Nephron (organoid): Measurements from ENCODE around the gene MED27.
A peak's percentile ranks its signal among the peaks of the same experiment; 100 is the strongest.

ENCODE experiments used
- H3K27ac Mint-ChIP-seq, 3 experiments: 2 replicates each; pipeline ENCODE4 v1.8.0; 2020; ENCODE audit warnings: mixed read lengths in 3 of 3, mild to moderate bottlenecking in 2 of 3, moderate library complexity in 1 of 3
- H3K27me3 Mint-ChIP-seq: 2 replicates; pipeline ENCODE4 v1.8.0; 2021; ENCODE audit warnings: low read depth, mild to moderate bottlenecking, moderate library complexity, mixed read lengths
- H3K36me3 Mint-ChIP-seq: 2 replicates; pipeline ENCODE4 v1.8.0; 2020; ENCODE audit warnings: low read depth, mixed read lengths
- H3K4me1 Mint-ChIP-seq: 2 replicates; pipeline ENCODE4 v1.8.0; 2020; ENCODE audit warnings: mixed read lengths
- H3K4me3 Mint-ChIP-seq, 3 experiments: 2 replicates each; pipeline ENCODE4 v1.8.0; 2020; ENCODE audit warnings: mild to moderate bottlenecking in 3 of 3, mixed read lengths in 3 of 3, moderate library complexity in 2 of 3
- H3K9me3 Mint-ChIP-seq: 2 replicates; pipeline ENCODE4 v1.8.0; 2020; ENCODE audit warnings: mixed read lengths
- TF ChIP-seq, protein P1 (sequence below), 3 experiments: fragments of 200-600 bp; sonication (generic); IDR thresholded peaks; one replicate each; pipeline ENCODE4 v1.5.0; 2021; ENCODE audit warnings: antibody characterized with exemption in 3 of 3; ENCODE audit not compliant: unreplicated experiment in 3 of 3

Gene MED27, protein sequence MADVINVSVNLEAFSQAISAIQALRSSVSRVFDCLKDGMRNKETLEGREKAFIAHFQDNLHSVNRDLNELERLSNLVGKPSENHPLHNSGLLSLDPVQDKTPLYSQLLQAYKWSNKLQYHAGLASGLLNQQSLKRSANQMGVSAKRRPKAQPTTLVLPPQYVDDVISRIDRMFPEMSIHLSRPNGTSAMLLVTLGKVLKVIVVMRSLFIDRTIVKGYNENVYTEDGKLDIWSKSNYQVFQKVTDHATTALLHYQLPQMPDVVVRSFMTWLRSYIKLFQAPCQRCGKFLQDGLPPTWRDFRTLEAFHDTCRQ

DNA sequence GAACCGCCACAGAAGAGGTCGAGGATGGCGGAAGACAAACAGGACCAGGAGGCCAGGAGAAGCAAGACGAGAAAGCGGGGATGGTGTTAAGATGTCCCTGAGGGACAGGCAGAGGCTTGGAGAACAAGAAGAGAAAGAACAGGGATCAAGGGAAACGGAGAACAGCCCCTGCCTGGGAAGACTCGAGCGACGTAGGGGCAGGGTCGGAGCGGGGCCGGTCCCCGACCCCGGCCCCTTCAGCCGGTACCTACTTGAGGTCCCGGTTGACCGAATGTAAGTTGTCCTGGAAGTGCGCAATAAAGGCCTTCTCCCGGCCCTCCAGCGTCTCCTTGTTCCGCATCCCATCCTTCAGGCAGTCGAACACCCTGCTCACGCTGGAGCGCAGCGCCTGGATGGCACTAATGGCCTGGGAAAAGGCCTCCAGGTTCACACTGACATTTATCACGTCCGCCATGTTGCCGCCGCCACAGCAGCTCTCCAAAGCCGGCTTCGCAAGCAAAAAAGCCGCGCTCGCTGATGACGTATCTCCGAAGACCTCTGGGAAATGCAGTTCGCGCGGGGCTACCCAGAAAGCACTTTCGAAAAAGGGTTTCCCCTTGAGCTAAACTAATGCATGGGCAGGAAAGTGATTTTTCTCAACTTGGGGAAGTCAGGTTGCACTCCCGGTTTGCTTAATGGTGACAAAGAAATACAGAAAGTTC lies at the start of gene MED27:
TSS of gene MED27 (minus strand) at position 477 of the 701 bp plus-strand sequence. CDS start at position 454, 23 bp downstream.
- TF ChIP-seq, protein P1, sequence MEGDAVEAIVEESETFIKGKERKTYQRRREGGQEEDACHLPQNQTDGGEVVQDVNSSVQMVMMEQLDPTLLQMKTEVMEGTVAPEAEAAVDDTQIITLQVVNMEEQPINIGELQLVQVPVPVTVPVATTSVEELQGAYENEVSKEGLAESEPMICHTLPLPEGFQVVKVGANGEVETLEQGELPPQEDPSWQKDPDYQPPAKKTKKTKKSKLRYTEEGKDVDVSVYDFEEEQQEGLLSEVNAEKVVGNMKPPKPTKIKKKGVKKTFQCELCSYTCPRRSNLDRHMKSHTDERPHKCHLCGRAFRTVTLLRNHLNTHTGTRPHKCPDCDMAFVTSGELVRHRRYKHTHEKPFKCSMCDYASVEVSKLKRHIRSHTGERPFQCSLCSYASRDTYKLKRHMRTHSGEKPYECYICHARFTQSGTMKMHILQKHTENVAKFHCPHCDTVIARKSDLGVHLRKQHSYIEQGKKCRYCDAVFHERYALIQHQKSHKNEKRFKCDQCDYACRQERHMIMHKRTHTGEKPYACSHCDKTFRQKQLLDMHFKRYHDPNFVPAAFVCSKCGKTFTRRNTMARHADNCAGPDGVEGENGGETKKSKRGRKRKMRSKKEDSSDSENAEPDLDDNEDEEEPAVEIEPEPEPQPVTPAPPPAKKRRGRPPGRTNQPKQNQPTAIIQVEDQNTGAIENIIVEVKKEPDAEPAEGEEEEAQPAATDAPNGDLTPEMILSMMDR (IDR thresholded peaks at IDR 0.05; ENCODE audit: unreplicated experiment in 3 of 3), result no peak
- H3K27me3 Mint-ChIP-seq, result peaks cover 15% of the 10 kb centered on the region
- no peaks in the 10 kb centered on the region for H3K9me3 Mint-ChIP-seq
- peak within 1 kb of the TSS; percentile 71 to 94 (median 92) for H3K27ac Mint-ChIP-seq
- H3K4me1 Mint-ChIP-seq, result peaks cover 43% of the 10 kb centered on the region
- peak within 1 kb of the TSS; percentile 96 to 99 (median 97) for H3K4me3 Mint-ChIP-seq
- H3K36me3 Mint-ChIP-seq, result peaks cover 19% of the 10 kb centered on the region

DNA sequence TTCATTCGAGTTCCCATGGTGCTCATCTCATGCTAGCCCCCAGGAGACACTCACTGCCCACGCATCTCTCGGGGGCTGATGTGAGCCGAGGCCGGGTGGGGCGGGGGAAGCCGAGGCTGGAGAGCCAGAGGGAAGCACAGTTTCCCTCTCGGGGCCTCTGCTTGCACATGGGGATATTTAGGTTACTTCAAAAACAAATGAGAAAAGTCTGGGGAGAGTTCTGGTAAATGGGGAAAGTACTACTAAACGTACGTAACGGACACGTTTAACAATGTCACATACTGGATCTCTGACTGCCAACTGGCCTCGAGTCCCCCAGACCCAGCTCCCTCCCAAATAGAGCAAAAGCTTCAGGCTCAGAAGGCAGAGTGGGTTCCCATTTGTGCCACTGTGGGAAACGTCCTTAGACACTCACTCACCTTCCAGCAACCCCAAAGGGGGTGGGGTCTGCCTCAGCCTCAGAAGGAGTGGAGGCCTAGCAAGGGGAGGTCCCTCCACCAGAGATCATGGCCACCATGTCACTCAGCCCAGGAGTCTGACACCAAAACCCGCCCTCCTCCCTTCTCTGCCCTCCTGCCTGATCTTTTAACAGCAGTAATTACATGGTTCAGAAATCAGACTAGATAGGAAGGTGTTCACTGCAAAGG lies 48.3 kb upstream of the MED27 start:
- Mint-ChIP-seq H3K27ac (no peak overlapping the region), H3K4me1 (no peaks in the 10 kb centered on the region), H3K27me3 (peaks cover 92% of the 10 kb centered on the region), H3K36me3 (no peaks in the 10 kb centered on the region), H3K4me3 (no peak overlapping the region), H3K9me3 (no peaks in the 10 kb centered on the region)
- TF ChIP-seq, protein P1 (IDR thresholded peaks at IDR 0.05; ENCODE audit: unreplicated experiment in 3 of 3), result no peak

DNA sequence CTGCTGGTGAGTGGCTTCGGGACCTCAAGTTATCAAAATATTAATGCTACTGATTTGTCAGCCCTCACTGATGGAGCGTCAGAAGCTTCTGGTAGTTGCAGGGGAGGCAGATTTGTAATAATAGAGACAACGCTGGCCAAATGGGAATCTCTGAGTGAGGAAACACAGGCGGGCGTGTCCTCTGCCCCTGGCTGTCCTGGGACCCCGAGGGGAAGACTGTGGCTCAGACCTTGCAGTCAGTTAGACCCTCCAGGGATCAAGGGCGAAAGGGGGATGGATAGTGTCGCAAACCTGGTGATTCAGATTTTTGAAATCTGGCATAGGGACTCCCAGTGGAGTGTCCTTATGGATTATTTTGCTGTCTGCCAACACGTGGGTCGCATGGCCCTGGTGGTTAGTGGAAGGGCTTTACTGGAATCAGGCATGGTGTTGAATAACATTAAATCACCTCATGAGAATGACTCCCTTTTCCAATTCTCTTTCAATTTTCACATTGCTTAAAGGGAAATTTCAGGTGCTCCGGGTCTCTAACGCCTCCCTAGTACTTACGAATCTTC lies 47.1 kb upstream of the MED27 start:
- H3K4me1 Mint-ChIP-seq, result no peaks in the 10 kb centered on the region
- peaks cover 95% of the 10 kb centered on the region for H3K27me3 Mint-ChIP-seq
- TF ChIP-seq, protein P1 (IDR thresholded peaks at IDR 0.05; ENCODE audit: unreplicated experiment in 3 of 3), result no peak
- H3K9me3 Mint-ChIP-seq, result no peaks in the 10 kb centered on the region
- no peaks in the 10 kb centered on the region for H3K36me3 Mint-ChIP-seq
- no peak overlapping the region for H3K27ac Mint-ChIP-seq
- no peak overlapping the region for H3K4me3 Mint-ChIP-seq

DNA sequence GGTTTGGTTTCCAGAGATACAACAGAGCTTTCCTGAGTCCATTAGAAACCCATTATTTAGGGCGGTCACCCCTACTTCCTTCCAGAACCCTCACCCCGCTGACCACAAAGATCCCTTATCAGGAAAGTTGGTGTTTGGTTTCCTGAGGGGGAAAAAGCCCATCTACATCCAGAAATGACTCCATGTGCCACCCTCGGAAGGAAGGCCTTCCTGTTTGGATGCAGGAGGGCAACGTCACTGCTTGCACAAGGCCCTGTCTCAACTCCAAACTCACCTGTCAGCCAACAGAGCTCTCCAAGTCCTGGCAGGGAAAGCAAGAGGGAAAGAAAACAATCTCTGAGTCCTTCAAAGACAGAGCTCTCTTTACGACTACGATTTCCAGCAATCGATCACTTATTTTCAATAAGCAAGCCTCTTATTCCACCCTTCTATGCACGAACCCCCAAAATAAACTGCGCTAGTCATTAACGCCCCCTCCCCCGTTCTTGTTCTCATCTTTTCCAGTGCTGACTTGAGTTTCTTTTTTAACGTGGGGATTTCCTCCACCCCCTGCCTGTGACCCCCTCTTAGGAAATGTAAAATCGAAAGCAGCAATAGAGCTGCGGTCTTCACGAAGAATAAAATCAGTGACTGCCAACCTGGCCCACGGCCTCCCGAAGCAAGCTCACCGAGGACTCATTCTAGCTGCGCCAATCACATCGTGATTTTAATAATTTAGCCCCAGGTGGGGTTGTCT lies 46.4 kb upstream of the MED27 start:
- Mint-ChIP-seq H3K27me3 (peaks cover 95% of the 10 kb centered on the region), H3K4me1 (no peaks in the 10 kb centered on the region), H3K9me3 (no peaks in the 10 kb centered on the region), H3K36me3 (no peaks in the 10 kb centered on the region), H3K27ac (no peak overlapping the region), H3K4me3 (no peak overlapping the region)
- TF ChIP-seq, protein P1 (IDR thresholded peaks at IDR 0.05; ENCODE audit: unreplicated experiment in 3 of 3), result no peak

DNA sequence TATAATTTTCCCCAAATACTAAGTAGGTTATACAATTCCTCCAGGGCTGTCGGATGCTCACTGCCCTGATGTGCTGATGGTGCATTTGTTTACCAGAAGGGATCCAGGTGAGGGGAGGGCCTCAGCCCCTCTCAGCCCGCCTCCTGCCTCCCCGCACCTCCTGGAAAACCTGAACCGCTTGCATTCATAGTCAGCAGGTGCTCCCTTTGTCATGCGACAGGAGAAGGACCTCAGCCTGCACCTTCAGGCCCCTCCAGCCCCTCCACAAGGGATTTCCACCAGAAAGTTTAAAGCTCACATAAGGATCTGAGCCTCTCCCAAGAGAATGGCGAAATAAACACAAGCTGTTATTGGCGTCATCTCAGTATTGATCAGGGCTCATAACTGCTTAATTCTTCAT lies 45.7 kb upstream of the MED27 start:
- TF ChIP-seq, protein P1 (IDR thresholded peaks at IDR 0.05; ENCODE audit: unreplicated experiment in 3 of 3), result no peak

More for the DNA sequence above, 45.7 kb upstream of the MED27 start:
- Mint-ChIP-seq H3K27ac (no peak overlapping the region), H3K27me3 (peaks cover 97% of the 10 kb centered on the region), H3K36me3 (no peaks in the 10 kb centered on the region), H3K9me3 (no peaks in the 10 kb centered on the region), H3K4me1 (no peaks in the 10 kb centered on the region), H3K4me3 (no peak overlapping the region)
